OCI-LY3 (cell line): ENCODE measurements around the gene MLEC.

Experiments used
- CTCF ChIP-seq: fragments of 200-600, 300-600 bp; sonication (generic); IDR thresholded peaks from 2 replicates; pipeline ENCODE4 v1.5.1; 2014; ENCODE audit warnings: antibody characterized with exemption, low read length, low read depth
- EZH2phosphoT487 ChIP-seq: fragments of 200-600 bp; shearing (Covaris generic); IDR thresholded peaks from 2 replicates; pipeline ENCODE4 v1.6.1; 2018; ENCODE audit warnings: antibody characterized with exemption, mixed run types, low read depth

DNA sequence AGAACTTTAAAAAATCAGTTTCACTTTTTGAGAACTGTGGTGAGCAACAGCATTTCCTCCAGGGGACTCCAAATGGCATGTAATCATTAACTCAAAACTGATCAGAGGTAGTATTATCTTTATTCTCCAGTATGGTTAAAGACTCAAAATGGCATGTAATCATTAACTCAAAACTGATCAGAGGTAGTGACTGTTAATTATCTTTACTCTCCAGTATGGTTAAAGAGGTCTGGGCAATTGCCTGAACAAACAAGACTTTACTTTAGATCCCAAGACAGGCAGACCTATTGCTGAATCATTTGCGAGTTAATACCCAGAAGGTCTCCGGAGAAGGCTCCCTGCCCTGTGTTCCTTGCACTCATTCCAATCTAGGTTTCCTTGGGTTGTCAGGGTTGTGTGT lies 32.1 kb downstream of the MLEC start:
- TF ChIP-seq CTCF: no peak
- TF ChIP-seq EZH2phosphoT487: no peak
